COLO668 (cell line): ENCODE results near the gene PDE6G.

Source experiments
- DNase-seq: peaks from one replicate; lab custom pipeline; 2025; ENCODE audit not compliant: unreplicated experiment; lab: John Stamatoyannopoulos, UW

The PDE6G gene

DNA sequence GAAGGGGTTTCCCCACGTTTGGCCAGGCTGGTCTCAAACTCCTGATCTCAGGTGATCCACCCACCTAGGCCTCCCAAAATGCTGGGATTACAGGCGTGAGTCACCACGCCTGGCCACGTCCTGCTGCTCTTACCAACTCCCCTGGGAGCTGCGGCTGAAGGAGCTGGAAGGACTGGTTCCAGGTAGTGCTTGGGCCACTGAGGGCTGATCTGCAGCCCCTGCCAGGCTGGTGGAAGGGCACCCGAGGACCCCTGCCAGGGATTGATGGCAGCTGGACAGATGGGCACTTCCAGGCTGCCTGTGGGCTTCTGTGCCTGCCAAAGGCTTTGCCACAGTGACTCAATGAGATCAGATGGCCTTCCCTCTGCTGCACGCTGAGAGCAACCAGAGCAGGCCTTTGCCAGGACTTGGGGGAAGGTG, 7.7 kb upstream of the PDE6G start:
- no peak for DNase-seq

GRCh38 chr17:81662002-81662401, 5.7 kb upstream of the PDE6G start:
- no peak for DNase-seq

DNA sequence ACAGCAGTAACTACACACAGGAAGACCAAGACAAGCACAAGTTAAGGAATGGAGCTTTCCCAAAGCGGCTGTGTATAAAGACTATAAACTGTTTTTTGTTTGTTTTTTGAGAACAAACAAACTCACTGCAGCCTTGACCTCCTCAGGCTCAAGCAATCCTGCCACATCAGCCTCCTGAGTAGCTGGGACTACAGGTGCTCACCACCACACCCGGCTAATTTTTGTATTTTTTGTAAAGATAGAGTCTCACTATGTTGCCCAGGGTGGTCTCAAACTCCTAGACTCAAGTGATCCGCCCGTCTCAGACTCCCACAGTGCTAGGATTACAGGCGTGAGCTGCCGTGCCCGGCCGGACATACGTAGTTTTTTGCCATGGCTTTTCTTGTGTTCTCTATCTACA, 4.1 kb upstream of the PDE6G start:
- DNase-seq, result no peak

DNA sequence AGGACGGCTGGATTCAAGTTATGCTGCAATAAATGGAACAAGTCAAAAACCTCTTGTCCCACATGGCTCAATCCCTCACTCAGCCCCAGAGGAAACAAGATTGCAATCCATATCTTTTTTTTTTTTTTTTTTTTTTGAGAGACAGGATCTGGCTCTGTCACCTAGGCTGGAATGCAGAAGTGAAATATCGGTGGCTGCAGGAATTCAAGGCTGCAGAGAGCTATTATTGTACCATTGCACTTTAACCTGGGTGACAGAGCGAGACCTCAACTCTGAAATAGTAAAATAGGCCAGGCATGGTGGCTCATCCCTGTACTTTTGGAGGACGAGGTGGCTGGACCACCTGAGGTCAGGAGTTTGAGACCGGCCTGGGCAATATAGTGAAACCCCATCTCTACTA, 2.7 kb upstream of the PDE6G start:
- no peak for DNase-seq

DNA sequence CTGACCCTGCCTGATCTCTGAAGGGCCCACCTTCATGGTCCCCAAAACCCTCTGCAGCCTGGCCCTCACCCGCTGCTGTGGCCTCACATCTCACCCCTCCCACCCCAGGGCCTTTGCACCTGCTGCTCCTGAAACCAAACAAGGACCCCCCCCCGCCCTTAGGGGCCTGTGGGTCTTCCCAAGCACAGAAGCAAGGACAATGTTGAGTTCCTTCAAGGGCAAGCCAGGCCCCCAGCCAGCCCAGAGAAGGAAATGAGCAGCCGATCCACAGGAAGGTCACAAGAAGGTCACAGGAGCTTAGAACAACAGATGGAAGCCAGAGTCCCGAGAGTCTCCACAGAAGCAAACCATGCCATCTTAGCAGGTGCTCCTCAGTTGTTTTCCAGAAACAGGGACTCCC, 493 bp upstream of the PDE6G start:
- no peak for DNase-seq

GRCh38 chr17:81655378-81656117, 794 bp downstream of the PDE6G start:
- no peak for DNase-seq

- no peak for DNase-seq
Observed at GRCh38 chr17:81652906-81653771, 3.2 kb downstream of the PDE6G start.

DNA sequence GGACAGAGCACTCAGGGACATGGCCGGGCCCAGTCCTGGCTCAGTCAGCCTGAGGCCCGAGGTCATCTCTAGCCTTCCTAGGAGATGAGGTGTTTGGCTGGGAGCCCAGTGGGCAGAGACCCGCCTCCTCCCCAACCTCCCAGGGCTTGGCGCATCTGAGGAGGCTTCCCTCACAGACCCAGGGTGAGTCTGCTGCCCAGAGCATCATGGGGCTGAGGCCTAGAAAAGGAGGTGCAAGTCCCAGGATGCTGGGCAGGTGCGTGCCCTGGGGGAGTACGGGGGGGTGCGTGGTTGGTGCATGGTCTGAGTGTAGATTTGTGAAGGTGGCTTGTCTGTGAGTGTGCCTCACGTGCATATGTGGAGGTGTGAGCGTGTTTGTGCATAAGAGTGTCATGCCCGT, 4.7 kb downstream of the PDE6G start:
- peak; percentile 3 for DNase-seq

DNA sequence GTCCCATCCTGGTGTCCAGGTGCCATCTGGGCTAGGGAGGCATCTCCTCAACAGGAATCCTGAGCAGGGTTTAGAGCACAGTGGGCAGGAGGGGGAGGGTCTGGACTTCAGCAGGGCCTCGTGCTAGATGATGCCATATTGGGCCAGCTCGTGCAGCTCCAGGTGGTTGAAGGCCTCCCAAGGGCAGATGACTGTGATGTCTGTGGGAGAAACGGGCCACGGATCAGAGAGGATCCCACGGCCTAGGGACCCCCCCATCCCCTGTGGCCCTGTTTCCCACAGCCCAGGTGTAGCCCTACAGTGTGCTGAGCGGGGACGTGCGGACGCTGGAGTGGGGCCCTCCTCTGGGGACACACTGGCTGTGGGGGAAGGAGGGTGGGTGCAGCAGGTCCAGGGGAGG, 5.4 kb downstream of the PDE6G start:
- DNase-seq, result no peak

DNA sequence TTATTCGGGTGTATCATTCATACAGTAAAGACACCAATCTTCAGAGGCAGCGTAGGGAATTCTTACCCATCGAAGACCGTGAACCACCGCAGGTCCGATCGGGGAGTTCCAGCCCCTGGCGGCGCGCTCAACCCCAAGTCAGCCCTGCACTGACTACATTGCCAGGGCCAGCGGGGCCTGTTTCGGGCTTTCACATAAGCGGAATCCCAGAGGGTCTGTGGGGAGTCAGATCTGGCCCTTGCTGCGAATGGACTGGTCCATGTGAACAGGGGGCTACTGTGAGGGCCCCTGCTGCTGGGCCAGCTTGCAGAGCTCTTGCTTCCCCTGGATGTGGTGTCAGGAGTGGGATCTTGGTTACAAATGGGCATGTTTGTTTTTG, 7.6 kb downstream of the PDE6G start:
- no peak for DNase-seq

DNA sequence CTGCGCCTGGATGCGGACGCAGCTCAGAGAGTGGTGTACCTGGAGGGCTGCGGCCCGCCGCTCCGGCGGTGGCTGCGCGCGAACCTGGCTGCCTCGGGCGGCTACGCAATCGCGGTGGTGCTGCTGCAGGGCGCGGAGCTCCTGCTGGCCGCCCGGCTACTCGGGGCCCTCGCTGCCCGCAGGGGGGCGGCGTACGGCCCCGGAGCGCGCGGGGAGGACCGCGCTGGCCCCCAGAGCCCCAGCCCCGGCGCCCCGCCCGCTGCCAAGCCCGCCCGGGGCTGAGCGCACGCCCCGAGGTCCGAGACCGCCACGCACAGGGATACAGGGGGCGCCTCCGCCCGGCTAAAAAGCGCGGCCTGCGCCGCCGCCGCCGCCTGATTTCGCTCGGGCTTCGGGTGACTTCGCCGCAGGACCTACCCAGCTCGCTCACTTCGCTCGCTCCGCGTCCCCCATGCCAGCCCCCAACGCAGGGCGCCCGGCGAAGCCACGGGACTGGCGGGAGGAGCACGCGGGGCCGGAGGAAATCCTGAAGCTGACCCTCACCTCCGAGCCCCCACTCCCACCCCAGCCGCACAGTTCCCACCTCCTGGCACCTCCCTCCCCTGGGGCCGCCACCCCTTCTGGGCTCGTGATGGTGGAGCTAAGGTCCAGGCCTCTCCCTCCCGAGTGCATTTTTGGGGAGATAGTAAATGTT, 8.2 kb downstream of the PDE6G start:
- DNase-seq, result no peak

DNA sequence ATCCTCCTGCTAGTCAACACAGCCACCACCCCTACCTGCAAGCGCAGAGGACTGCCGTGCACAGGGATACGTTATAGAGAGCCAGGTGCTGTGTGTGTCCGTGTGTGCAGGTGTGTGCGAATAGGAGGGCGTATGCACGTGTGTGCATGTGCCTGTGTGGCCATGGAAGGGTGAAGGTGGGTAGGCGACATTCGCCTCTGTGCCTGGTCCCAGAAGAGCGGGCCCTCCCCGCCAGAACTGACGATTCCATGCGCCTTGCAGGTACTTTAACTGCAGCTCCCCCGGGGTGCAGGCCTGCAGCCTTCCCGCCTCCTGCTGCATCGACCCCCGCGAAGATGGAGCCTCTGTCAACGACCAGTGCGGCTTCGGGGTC, 8.7 kb downstream of the PDE6G start:
- DNase-seq, result no peak

DNA sequence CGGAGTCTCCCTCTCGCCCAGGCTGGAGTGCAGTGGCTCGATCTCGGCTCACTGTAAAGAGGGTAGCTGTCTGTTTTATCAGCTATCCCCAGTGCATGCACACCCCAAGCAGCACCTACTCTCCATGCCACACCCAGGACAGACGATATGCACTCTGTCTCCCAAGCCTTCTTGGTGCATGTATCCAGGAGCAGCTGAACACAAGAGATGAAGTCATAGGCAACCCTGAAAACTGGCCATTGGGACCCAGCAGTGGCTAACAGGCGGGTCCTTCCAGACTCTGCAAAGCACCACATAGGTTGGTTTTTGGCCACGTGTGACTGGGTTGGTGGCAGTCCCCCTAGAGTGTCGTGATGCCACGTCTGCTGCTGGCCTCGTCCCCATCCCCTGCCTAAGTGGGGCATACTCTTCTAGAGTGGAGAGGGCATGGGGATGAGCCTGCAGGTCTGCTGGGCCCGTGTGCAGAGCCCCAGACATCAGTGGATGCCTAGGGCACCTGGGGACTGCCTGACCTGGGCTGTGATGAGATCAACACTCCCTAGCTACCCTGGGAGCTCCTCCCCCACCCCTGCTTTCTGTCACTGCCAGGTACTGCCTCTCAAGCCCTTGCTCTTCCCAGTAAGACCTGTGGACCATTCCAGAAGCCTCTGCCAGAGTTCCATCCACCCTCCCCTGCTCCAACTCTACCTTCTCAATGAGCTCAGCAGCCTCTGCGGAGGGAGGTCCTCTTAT, 9.3 kb downstream of the PDE6G start:
- DNase-seq, result no peak

DNA sequence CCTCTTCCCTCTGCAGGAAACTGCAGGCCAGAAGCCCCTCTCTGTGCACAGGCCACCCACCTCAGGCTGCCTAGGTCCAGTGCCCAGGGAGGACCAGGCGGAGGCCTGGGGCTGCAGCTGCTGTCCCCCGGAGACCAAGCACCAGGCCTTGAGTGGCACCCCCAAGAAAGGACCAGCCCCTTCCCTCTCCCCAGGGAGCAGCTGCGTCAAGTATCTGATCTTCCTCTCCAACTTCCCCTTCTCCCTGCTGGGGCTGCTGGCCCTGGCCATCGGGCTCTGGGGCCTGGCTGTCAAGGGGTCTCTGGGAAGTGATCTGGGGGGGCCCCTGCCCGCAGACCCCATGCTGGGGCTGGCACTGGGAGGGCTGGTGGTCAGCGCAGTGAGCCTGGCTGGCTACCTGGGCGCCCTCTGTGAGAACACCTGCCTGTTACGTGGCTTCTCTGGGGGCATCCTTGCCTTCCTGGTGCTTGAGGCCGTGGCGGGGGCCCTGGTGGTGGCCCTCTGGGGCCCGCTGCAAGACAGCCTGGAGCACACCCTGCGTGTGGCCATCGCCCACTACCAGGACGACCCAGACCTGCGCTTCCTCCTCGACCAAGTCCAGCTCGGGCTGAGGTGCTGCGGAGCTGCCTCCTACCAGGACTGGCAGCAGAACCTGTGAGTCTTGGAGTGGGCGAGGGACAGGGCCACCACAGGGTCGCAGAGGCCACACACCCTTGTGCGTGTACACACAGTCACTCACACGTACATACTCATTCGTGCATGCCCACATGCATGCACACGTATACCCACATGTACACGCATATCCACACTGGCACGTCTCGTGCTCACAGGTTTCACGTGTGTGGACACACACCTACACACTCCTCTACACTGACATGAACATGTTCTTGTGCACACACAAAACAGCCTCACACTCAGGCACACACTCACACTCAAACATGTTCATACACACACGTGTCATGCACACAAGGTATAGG, 11.1 kb downstream of the PDE6G start:
- no peak for DNase-seq

DNA sequence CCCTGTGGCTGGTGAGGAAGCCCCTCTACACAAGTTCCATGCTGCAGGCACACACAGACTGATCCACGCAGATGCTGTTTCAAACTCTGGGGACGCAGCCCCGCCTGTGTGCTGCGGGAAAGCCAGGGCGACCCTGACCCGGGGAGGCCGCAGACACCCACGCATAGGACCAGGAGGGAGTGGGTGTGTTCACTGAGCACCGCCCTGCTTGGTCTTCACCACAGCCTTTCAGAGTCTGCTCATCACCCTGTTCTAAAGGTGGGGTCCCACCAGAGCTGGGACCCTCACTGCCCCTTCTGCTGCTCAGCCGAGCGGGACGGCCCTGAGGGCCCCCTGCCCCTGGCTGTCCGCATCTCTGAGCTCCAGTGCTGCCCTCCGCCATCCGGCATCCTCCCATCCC, 11.8 kb downstream of the PDE6G start:
- DNase-seq, result no peak

DNA sequence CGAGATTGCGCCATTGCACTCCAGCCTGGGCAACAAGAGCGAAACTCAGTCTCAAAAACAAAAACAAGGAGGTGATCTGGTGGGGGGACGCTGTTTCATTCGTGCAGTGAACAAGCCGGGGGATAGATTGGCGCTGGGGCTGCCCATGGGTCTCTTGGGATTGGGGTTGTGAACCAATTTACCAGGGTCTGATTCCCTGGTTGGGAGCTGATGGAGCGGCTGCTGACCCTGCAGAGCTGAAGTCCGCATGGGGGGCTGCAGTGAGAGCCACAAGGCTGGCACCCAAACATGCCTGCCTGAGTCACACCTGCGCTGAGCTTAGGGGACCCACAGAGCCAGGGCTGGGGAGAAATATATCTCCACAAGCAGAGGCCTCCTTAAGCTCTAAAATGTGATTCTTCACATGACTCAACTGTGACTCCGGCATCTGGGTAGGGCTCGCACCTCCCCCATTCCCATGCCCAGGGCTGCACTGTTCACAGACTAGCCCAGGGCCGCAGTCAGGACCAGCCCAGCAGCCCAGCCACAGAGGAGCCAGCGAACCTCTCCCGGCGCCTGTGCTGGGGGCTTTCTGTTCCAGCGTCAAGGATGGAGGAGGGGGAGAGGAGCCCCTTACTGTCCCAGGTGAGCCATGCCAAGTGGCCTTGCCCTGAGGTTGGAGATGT, 14.4 kb downstream of the PDE6G start:
- DNase-seq, result no peak

GRCh38 chr17:81640011-81640410, 16.3 kb downstream of the PDE6G start:
- no peak for DNase-seq

DNA sequence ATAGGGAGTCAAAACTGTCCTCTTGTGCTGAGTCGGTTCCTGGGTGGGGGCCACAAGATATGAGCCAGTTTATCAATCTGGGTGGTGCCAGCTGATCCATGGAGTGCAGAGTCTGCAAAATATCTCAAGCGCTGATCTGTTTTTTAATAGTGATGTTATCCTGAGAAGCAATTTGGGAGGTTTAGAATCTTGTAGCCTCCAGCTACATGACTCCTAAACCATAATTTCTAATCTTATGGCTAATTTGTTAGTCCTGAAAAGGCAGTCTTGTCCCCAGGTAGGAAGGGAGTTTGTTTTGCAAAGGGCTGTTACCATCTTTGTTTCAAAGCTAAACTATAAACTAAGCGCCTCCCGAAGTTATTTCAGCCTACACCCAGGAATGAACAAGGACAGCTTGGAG, 17.7 kb downstream of the PDE6G start:
- no peak for DNase-seq

DNA sequence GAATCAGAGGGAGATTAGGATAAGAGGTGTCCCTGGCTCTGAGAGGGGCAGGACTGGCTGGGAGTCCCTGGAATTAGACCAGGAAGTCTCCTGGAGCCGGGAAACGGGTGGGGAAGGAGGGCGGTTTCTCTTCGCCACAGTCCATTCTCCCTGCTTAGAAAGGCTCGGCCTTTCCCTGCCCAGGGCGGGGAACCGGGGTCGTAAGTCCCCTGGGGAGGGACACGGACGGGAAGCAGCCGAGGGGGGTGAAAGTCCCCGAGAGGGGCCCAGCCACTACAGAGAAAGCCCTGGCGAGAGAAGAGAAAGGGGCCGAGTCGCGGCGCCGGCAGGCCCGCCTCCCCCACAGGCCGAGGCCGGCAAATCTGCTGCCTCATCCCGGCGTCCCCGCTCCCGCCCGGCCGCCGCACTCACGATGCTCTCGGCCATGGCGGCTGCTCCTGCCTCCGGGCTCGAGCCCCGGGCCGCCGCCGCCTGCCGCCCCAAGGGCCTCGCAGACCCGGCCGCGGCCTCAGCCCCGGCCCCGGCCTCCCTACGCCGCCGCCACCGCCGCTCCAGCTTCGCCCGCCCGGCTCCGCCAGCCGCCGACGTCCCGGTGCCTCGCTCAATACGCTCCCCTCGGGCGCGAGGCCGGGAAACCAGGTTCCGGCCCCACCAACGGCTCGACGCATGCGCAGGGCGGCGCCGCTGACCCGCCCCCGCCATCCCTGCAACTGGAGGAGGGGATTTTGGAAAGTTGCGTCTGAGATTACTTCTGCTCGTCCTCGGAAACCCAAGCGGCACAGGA, 19.6 kb downstream of the PDE6G start, which contains the start of the genes NPLOC4 and TSPAN10:
TSS of gene NPLOC4 (minus strand) at position 608 of the 784 bp plus-strand sequence. CDS start at position 426, 182 bp downstream.
TSS of gene TSPAN10 (plus strand) at position 692 of the 784 bp plus-strand sequence. CDS start 5,217 bp downstream, outside the sequence.
- DNase-seq, result peak; percentile 80
